A549 (cell line): ENCODE data around the gene CIROP. TPM values are rescaled to one million over a fixed set of nuclear protein-coding genes. Genes with fewer than 3 reads are reported as not detected.

Source experiments
- ATAC-seq, 2 experiments: fragments of 200-7000 bp in 1 of 2; fragments of >200 bp in 1 of 2; cut with Nextera tagmentation in 1 of 2; cut with Tn5 transposase in 1 of 2; 3 replicates each; pipeline versions ENCODE4 v1.8.0 to v1.9.1; 2018 to 2020; ENCODE audit warnings: mild to moderate bottlenecking in 1 of 2, moderate library complexity in 1 of 2
- CTCF ChIA-PET: fragments of 300-600 bp; sonication (Branson Sonifier 250); formaldehyde crosslinking; extraction: SDS; loops from one replicate; lab custom pipeline; 2021; ENCODE audit warnings: antibody characterized with exemption, inconsistent platforms; lab: Yijun Ruan, JAX
- POLR2A ChIA-PET: fragments of 350-600 bp; formaldehyde crosslinking; extraction: SDS; loops from one replicate; lab custom pipeline; 2021; ENCODE audit warnings: antibody characterized with exemption, inconsistent platforms; lab: Yijun Ruan, JAX
- DNase-seq, 2 experiments: peaks; one replicate each; pipeline versions ENCODE4 v3.0.0 to v3.0.0-alpha.2; 2011 to 2016; ENCODE audit warnings: low read depth in 1 of 2, low spot score in 1 of 2
- FAIRE-seq: peaks from 2 replicates; lab custom pipeline; 2011; peaks lifted over from hg19 to GRCh38; lab: Jason Lieb, UNC
- H3K27ac ChIP-seq, 2 experiments: fragments of >200 bp; sonication (Bioruptor Twin); formaldehyde crosslinking; 3 replicates each; pipeline ENCODE4 v1.5.1; 2016 to 2017
- H3K4me1 ChIP-seq: fragments of >200 bp; sonication (Bioruptor Twin); formaldehyde crosslinking; 3 replicates; pipeline ENCODE4 v1.6.1; 2016
- H3K4me2 ChIP-seq: fragments of >200 bp; sonication (Bioruptor Twin); formaldehyde crosslinking; 3 replicates; pipeline ENCODE4 v1.6.1; 2016
- H3K4me3 ChIP-seq: fragments of >200 bp; sonication (Bioruptor Twin); formaldehyde crosslinking; 3 replicates; pipeline ENCODE4 v1.5.1; 2016
- H3K9me3 ChIP-seq: fragments of >200 bp; sonication (Bioruptor Twin); formaldehyde crosslinking; 3 replicates; pipeline ENCODE4 v1.6.1; 2016
- RAD21 ChIP-seq, 2 experiments: fragments of >200 bp in 1 of 2; sonication (Bioruptor Twin) in 1 of 2; formaldehyde crosslinking in 1 of 2; IDR thresholded peaks in 1 of 2; conservative IDR thresholded peaks in 1 of 2; 2 replicates in 1 of 2; 3 replicates in 1 of 2; pipeline ENCODE4 v1.6.1; 2012 to 2018; ENCODE audit warnings: inconsistent platforms in 1 of 2
- REST ChIP-seq: fragments of 200-600 bp; sonication (generic); IDR thresholded peaks from 2 replicates; pipeline ENCODE4 v1.6.1; 2016; ENCODE audit warnings: antibody characterized with exemption, mild to moderate bottlenecking, moderate library complexity
- RFX5 ChIP-seq: fragments of 450-650 bp; IDR thresholded peaks from 2 replicates; pipeline ENCODE4 v1.7.1; 2014; ENCODE audit warnings: antibody characterized with exemption, mild to moderate bottlenecking, moderate library complexity
- WGBS: methylation state at CpG from one replicate; pipeline ENCODE4 v1.1.6; 2017; ENCODE audit errors: missing lambda C conversion rate; 5-methylcytosine and 5-hydroxymethylcytosine counted together
- polyA plus RNA-seq, 4 experiments: library from polyadenylated mRNA; depleted of rRNA in 3 of 4; stranded (reverse); fragments of >200 nt; fragmentation: RNase III in 1 of 4; extraction: RNeasy Plus Mini Kit Qiagen cat#74134 plus additional on column Dnase treatment in 1 of 4; gene quantifications; 2 replicates in 3 of 4; 3 replicates in 1 of 4; pipeline ENCODE4 v1.2.3, GENCODE V29; 2011 to 2017

The CIROP gene
- polyA plus RNA-seq, 2 of the 4 experiments (the other 2 are of a cell fraction): not detected

DNA sequence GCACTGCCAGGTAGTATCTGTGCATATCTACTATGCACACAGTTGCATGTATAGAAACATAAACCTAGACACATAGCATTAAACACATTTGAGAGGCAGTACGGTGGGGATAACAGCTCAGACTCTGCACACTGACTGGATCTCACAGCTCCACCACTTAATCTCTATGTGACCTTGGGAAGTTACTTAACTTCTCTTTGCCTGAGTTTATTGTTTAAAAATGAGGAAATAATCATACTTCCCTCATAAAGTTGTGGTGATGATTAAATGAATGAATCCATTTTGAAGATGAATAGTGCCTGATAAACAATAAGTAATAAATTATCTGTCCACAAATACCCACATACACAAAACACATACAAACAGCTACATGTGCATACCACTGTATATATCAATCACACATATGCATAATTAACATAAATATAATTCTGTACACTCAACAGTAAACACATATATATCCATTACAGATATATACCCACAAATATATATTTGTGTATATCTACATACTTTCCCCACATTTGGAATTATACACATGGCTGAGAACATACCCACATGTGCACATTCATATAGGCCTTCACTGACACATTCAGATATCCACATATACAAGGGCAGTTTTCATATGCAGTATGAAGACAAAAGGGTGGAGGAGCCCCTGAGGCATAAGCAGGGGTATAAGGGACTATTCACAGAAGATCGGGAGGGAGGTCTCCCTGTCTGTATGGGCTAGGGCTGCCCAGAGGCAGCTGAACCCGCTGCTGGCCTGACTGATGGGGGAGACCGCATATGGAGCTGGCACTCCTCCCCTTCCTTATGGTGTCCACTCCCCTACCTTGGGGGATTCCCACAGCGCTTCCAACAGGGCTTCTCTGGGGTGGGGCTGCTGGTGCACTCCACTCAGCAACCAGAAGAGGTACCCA is 53.4 kb downstream of the CIROP start:
- H3K4me1 ChIP-seq: peaks cover 8% of the 10 kb centered on the region
- TF ChIP-seq RAD21 (conservative IDR thresholded peaks at IDR 0.05 in 1 of 2, IDR thresholded peaks at IDR 0.05 in 1 of 2) (no peak), RFX5 (no peak), REST (no peak)
- 85% methylated on average over 5 of the region's 5 CpGs for WGBS
- CTCF ChIA-PET: interaction anchor here (0.5 to 33.8 kb wide), 7 partner anchors 10 to 127 kb away, joined by 3 to 1206 read pairs (median 5); partner anchors contain the start of gene AJUBA
- FAIRE-seq (no peak), ATAC-seq (no peak), DNase-seq (no peak)
- no peak overlapping the region for H3K4me2 ChIP-seq
- POLR2A ChIA-PET: interaction anchor here (0.7 kb wide), 1 partner anchor 69 kb away, joined by 3 read pairs; the partner anchor contains the start of gene AJUBA
- H3K9me3 ChIP-seq: no peaks in the 10 kb centered on the region
- H3K27ac ChIP-seq: no peak overlapping the region
- no peak overlapping the region for H3K4me3 ChIP-seq

Other genes with a start within 250 kb of the CIROP start
- 74.3 and 99.6 TPM in 2 replicates for gene LRP10, start 233.2 kb downstream of the CIROP start, polyA plus RNA-seq (2011; rRNA removed)
- gene LRP10, start 233.2 kb downstream of the CIROP start, polyA plus RNA-seq (2017; fragmentation: RNase III; extraction: RNeasy Plus Mini Kit Qiagen cat#74134 plus additional on column Dnase treatment): 45.5 to 62.9 TPM (median 57.2 TPM) in 3 replicates
- gene REM2, start 221.8 kb downstream of the CIROP start, polyA plus RNA-seq (2011; rRNA removed): 0.29 and 0.31 TPM in 2 replicates
- 0.23 to 0.46 TPM (median 0.29 TPM) in 3 replicates for gene REM2, start 221.8 kb downstream of the CIROP start, polyA plus RNA-seq (2017; fragmentation: RNase III; extraction: RNeasy Plus Mini Kit Qiagen cat#74134 plus additional on column Dnase treatment)
- gene RBM23, start 185.8 kb downstream of the CIROP start, polyA plus RNA-seq (2011; rRNA removed): 68.0 and 71.7 TPM in 2 replicates
- gene RBM23, start 185.8 kb downstream of the CIROP start, polyA plus RNA-seq (2017; fragmentation: RNase III; extraction: RNeasy Plus Mini Kit Qiagen cat#74134 plus additional on column Dnase treatment): 64.2 to 66.5 TPM (median 65.8 TPM) in 3 replicates
- 214 and 299 TPM in 2 replicates for gene PRMT5, start 175.6 kb downstream of the CIROP start, polyA plus RNA-seq (2011; rRNA removed)
- 185 to 224 TPM (median 188 TPM) in 3 replicates for gene PRMT5, start 175.6 kb downstream of the CIROP start, polyA plus RNA-seq (2017; fragmentation: RNase III; extraction: RNeasy Plus Mini Kit Qiagen cat#74134 plus additional on column Dnase treatment)
- 69.3 and 76.0 TPM in 2 replicates for gene HAUS4, start 147.9 kb downstream of the CIROP start, polyA plus RNA-seq (2011; rRNA removed)
- 35.9 to 42.6 TPM (median 37.3 TPM) in 3 replicates for gene HAUS4, start 147.9 kb downstream of the CIROP start, polyA plus RNA-seq (2017; fragmentation: RNase III; extraction: RNeasy Plus Mini Kit Qiagen cat#74134 plus additional on column Dnase treatment)
- gene AJUBA, start 122.4 kb downstream of the CIROP start, polyA plus RNA-seq (2011; rRNA removed): 98.0 and 152 TPM in 2 replicates
- 53.4 to 68.0 TPM (median 59.0 TPM) in 3 replicates for gene AJUBA, start 122.4 kb downstream of the CIROP start, polyA plus RNA-seq (2017; fragmentation: RNase III; extraction: RNeasy Plus Mini Kit Qiagen cat#74134 plus additional on column Dnase treatment)
- 9.7 and 10.1 TPM in 2 replicates for gene C14orf93, start 94.8 kb downstream of the CIROP start, polyA plus RNA-seq (2011; rRNA removed)
- 5.6 to 6.8 TPM (median 5.7 TPM) in 3 replicates for gene C14orf93, start 94.8 kb downstream of the CIROP start, polyA plus RNA-seq (2017; fragmentation: RNase III; extraction: RNeasy Plus Mini Kit Qiagen cat#74134 plus additional on column Dnase treatment)
- 283 and 337 TPM in 2 replicates for gene PSMB5, start 70.1 kb downstream of the CIROP start, polyA plus RNA-seq (2011; rRNA removed)
- 352 to 365 TPM (median 363 TPM) in 3 replicates for gene PSMB5, start 70.1 kb downstream of the CIROP start, polyA plus RNA-seq (2017; fragmentation: RNase III; extraction: RNeasy Plus Mini Kit Qiagen cat#74134 plus additional on column Dnase treatment)
- not detected in 2 replicates for gene PSMB11, start 62.8 kb downstream of the CIROP start, polyA plus RNA-seq (2011; rRNA removed)
- not detected in 3 replicates for gene PSMB11, start 62.8 kb downstream of the CIROP start, polyA plus RNA-seq (2017; fragmentation: RNase III; extraction: RNeasy Plus Mini Kit Qiagen cat#74134 plus additional on column Dnase treatment)
- 4.8 and 4.9 TPM in 2 replicates for gene CDH24, start 47.5 kb downstream of the CIROP start, polyA plus RNA-seq (2011; rRNA removed)
- 5.0 to 5.3 TPM (median 5.1 TPM) in 3 replicates for gene CDH24, start 47.5 kb downstream of the CIROP start, polyA plus RNA-seq (2017; fragmentation: RNase III; extraction: RNeasy Plus Mini Kit Qiagen cat#74134 plus additional on column Dnase treatment)
- 126 and 140 TPM in 2 replicates for gene ACIN1, start 9.9 kb downstream of the CIROP start, polyA plus RNA-seq (2011; rRNA removed)
- gene ACIN1, start 9.9 kb downstream of the CIROP start, polyA plus RNA-seq (2017; fragmentation: RNase III; extraction: RNeasy Plus Mini Kit Qiagen cat#74134 plus additional on column Dnase treatment): 144 to 150 TPM (median 147 TPM) in 3 replicates
- 82.5 and 107 TPM in 2 replicates for gene C14orf119, start 9.5 kb downstream of the CIROP start, polyA plus RNA-seq (2011; rRNA removed)
- gene C14orf119, start 9.5 kb downstream of the CIROP start, polyA plus RNA-seq (2017; fragmentation: RNase III; extraction: RNeasy Plus Mini Kit Qiagen cat#74134 plus additional on column Dnase treatment): 94.8 to 102 TPM (median 99.2 TPM) in 3 replicates
- gene CEBPE, start 14.3 kb upstream of the CIROP start, polyA plus RNA-seq (2011; rRNA removed): not detected in 2 replicates
- 0.05 TPM in 1 of 3 replicates, not detected in the others for gene CEBPE, start 14.3 kb upstream of the CIROP start, polyA plus RNA-seq (2017; fragmentation: RNase III; extraction: RNeasy Plus Mini Kit Qiagen cat#74134 plus additional on column Dnase treatment)
- gene SLC7A8, start 78.7 kb upstream of the CIROP start, polyA plus RNA-seq (2011; rRNA removed): 0.28 and 0.45 TPM in 2 replicates
- gene SLC7A8, start 78.7 kb upstream of the CIROP start, polyA plus RNA-seq (2017; fragmentation: RNase III; extraction: RNeasy Plus Mini Kit Qiagen cat#74134 plus additional on column Dnase treatment): 0.35 to 0.49 TPM (median 0.39 TPM) in 3 replicates
- not detected in 2 replicates for gene RNF212B, start 132.9 kb upstream of the CIROP start, polyA plus RNA-seq (2011; rRNA removed)
- not detected in 3 replicates for gene RNF212B, start 132.9 kb upstream of the CIROP start, polyA plus RNA-seq (2017; fragmentation: RNase III; extraction: RNeasy Plus Mini Kit Qiagen cat#74134 plus additional on column Dnase treatment)
- 9.2 and 11.7 TPM in 2 replicates for gene HOMEZ, start 181.1 kb upstream of the CIROP start, polyA plus RNA-seq (2011; rRNA removed)
- gene HOMEZ, start 181.1 kb upstream of the CIROP start, polyA plus RNA-seq (2017; fragmentation: RNase III; extraction: RNeasy Plus Mini Kit Qiagen cat#74134 plus additional on column Dnase treatment): 7.7 to 8.8 TPM (median 8.4 TPM) in 3 replicates
- 11.1 and 12.4 TPM in 2 replicates for gene PPP1R3E, start 197.9 kb upstream of the CIROP start, polyA plus RNA-seq (2011; rRNA removed)
- 5.3 to 7.5 TPM (median 6.8 TPM) in 3 replicates for gene PPP1R3E, start 197.9 kb upstream of the CIROP start, polyA plus RNA-seq (2017; fragmentation: RNase III; extraction: RNeasy Plus Mini Kit Qiagen cat#74134 plus additional on column Dnase treatment)
- 17.8 and 20.8 TPM in 2 replicates for gene BCL2L2, start 201.8 kb upstream of the CIROP start, polyA plus RNA-seq (2011; rRNA removed)
- gene BCL2L2, start 201.8 kb upstream of the CIROP start, polyA plus RNA-seq (2017; fragmentation: RNase III; extraction: RNeasy Plus Mini Kit Qiagen cat#74134 plus additional on column Dnase treatment): 24.7 to 25.4 TPM (median 25.2 TPM) in 3 replicates
- 197 and 234 TPM in 2 replicates for gene PABPN1, start 216.5 kb upstream of the CIROP start, polyA plus RNA-seq (2011; rRNA removed)
- 148 to 158 TPM (median 157 TPM) in 3 replicates for gene PABPN1, start 216.5 kb upstream of the CIROP start, polyA plus RNA-seq (2017; fragmentation: RNase III; extraction: RNeasy Plus Mini Kit Qiagen cat#74134 plus additional on column Dnase treatment)
- 3.5 and 4.6 TPM in 2 replicates for gene SLC22A17, start 247.9 kb upstream of the CIROP start, polyA plus RNA-seq (2011; rRNA removed)
- 6.3 to 9.6 TPM (median 8.4 TPM) in 3 replicates for gene SLC22A17, start 247.9 kb upstream of the CIROP start, polyA plus RNA-seq (2017; fragmentation: RNase III; extraction: RNeasy Plus Mini Kit Qiagen cat#74134 plus additional on column Dnase treatment)